HG03558 (cell line): Measurements from ENCODE around the gene PABPN1.

Experiments
- ATAC-seq: cut with Tn5 transposase; IDR thresholded peaks from one replicate; pipeline ENCODE4 v1.9.1; 2021; ENCODE audit warnings: moderate number of reproducible peaks; ENCODE audit not compliant: unreplicated experiment; ENCODE audit errors: extremely low read depth

The PABPN1 gene

DNA sequence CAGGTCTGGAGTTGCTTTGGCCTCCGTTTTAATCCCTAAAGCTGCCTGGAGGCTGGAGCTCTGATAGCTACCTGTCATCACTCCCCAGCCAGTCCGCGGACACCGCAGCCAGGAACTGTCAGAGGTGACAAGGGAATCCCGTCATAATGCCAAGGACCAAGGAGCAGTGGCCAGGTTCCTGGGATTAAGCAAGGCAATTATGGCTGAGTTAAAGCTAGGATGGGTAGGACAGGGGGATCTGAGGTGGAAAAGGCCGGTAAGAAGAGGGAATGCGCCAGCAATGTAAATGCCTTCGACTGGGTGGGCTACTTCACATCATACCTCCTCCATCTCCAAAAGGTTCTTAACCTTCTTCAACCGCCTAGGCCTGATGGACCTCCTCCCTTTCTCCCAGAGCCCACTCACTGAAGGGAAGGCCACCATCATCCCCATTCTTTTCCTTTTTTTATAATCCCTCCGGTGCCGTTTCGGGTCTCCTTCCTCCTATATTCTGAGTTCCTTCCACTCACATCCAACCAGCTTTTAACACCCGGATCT lies 20.5 kb upstream of the PABPN1 start:
- ATAC-seq: no peak

DNA sequence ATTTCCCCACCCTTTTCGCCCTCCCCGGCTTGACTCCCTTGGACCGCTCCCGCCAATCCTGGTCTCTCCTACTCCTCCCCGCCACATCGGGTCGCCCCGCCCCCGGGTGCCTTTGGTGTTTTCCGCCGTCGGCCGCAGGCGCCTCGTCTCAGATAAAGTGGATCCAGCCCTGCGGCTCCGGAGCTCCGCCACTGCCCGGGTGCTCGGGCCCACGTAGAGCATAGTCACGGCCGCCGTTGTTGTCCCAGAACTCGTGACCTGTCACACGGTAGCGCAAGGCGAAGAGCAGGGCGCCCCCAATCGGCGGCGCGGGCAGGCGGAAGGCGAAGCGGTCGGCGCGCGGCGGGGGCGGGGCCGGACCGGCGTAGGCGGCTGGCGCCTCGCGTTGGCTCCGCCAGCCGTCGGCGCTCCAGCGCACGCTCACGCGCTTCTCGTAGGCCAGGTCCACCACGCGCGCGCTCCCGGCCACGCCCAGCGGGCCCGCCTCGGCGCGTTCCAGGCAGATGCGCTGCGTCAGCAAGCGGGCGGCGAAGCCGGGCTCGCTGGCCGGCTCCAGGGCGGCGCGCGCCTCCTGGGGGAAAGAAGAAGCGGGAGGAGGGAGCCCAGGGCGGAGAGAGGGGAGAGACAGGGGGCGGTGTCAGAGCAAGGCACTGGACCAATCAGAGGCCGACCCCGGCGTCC lies 19.8 kb upstream of the PABPN1 start:
- peak; percentile 69 for ATAC-seq

DNA sequence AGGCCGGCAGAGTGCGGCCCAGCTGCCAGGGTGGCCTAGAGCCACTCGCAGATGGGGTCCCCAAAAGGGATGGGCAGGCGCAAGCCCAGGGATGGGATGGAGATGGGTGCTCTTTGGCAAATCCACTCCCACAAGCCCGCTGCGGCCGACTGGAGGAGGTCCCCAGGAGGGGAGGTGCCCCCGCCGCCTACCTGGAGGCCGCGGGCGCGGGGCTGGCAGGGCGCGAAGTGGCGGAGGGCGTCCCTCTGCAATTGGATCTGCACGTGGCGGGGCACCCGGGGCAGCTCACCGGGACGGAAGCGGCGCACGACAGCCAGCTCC lies 19.3 kb upstream of the PABPN1 start:
- ATAC-seq: no peak

DNA sequence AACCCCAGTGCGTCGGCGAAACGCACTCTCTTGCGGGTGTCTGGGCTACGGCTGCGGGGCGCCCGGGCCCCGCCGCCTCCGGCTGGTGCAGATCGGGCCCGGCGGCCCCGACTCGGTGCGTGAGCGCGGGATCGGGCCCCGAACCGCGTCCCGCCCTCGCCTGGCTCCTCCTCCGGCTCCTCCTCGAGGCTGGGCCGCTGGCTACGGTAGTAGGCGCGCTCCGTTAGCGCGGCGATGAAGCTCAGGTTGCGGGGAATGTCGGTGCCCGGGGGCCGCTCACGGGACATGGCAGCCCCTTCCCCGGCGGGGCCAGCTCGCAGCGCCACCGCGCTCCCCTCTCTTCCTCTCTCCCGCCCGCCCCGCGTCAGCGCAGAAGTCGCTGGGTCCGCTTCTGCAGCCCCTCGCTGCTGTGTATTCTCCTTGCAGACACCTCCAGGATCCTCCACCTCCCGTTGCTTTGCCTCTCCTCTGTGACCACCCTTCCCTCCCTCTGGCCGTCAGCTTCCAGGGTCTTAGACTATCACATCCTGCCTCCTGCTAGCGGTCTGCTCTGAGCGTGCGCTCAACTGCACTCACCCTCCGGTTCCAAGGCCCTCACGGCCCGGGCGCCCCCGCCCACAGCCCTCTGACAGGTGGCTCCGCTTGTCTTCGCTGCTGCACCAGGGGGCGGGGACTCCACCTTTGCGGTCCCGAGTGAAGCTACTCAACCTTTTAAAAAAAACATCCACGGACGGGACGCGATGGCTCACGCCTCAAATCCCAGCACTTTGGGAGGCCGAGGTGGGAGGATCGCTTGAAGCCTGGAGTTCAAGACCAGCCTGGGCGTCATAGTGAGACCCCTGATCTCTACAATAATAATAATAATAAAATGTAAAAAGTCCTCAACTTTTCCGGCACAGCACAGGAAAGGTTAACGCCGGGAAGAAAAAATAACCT lies 18.7 kb upstream of the PABPN1 start, which contains the start of gene PPP1R3E:
PPP1R3E (minus strand) TSS at position 570 of the 936 bp plus-strand sequence; CDS start at position 287, 283 bp downstream.
- peak; percentile 16 for ATAC-seq

DNA sequence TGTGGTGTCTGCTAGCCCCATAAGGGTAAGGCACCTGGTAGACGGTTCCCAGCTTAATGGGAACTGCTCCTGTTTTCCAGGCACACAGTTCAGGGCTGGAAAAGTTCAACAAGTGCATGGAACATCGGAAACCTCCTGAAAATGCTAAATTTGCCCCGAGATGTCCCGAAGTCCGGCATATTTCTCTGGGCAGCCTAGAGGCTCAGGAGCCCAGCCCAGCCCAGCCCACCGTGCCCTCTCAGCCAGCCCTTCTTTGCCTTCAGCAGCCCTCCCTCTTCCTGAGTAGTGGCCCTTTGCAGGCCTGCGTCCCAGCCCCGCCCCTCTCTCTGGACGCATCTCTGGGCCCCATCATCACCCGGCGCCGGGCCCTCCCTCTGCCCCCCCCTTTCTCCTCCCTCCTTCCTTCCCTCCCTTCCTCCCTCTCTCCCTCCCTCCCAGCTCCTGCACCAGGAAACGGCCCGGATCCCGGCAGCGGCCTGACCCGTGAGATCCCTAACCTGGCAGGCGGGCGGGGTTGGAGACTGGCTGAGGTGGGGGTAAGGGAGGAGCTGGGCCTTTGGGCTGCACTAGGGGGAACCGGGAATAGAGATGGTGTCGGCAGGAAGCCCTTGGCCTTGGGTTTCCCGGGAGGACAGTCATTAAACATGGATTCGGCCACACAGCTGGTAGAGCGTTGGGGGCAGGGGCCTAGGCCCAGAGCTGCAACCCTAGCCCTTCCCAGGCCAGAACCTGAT lies 14.7 kb upstream of the PABPN1 start, which contains the start of gene BCL2L2:
BCL2L2 (plus strand) TSS at position 422 of the 734 bp plus-strand sequence. CDS start 935 bp downstream, outside the sequence.
- no peak for ATAC-seq

DNA sequence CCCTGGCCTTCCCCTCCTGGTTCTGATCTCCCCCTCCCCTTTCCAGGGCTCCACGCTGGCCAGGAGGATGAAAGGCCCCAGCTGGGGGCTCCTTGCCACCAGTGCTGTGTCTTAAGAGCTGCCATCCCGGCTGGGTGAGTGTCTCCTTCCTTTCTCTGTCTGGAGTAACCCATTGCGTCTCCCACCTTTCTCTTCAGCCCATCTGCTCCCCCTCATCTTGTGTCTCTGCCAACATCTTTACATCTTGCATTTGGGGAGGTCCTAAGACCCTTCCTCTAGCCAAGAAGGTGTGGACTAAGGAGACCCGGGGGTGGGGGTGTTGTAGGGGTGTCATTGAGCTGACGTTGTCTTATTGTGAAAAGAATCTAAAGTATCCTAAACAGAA lies 14.1 kb upstream of the PABPN1 start:
- no peak for ATAC-seq

DNA sequence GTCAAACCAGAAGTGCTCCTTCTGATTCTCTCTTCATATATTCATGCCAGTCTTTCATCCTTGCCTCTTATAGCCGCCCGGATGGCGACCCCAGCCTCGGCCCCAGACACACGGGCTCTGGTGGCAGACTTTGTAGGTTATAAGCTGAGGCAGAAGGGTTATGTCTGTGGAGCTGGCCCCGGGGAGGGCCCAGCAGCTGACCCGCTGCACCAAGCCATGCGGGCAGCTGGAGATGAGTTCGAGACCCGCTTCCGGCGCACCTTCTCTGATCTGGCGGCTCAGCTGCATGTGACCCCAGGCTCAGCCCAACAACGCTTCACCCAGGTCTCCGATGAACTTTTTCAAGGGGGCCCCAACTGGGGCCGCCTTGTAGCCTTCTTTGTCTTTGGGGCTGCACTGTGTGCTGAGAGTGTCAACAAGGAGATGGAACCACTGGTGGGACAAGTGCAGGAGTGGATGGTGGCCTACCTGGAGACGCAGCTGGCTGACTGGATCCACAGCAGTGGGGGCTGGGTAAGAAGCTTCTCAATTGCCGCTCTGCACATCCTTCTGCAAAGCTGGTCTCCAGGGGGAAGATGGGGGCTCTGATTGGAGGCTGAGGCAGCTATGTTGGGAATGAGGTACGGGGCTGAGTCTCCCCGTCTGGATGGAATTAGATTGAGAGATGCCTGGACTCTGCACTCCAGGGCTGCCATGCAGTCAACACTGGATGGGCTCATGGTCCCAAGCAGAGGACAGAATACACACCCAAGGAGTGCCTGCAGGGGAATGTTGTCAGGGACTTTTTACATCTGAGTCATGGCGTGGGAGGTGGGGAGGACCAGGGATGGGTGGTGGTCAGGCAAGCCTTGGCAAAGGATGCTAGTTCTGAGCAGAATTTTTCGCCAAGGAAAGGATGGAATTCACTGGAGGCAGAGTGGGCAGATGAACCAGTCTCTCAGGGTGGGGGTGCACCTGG lies 13.3 kb upstream of the PABPN1 start:
- ATAC-seq: no peak

DNA sequence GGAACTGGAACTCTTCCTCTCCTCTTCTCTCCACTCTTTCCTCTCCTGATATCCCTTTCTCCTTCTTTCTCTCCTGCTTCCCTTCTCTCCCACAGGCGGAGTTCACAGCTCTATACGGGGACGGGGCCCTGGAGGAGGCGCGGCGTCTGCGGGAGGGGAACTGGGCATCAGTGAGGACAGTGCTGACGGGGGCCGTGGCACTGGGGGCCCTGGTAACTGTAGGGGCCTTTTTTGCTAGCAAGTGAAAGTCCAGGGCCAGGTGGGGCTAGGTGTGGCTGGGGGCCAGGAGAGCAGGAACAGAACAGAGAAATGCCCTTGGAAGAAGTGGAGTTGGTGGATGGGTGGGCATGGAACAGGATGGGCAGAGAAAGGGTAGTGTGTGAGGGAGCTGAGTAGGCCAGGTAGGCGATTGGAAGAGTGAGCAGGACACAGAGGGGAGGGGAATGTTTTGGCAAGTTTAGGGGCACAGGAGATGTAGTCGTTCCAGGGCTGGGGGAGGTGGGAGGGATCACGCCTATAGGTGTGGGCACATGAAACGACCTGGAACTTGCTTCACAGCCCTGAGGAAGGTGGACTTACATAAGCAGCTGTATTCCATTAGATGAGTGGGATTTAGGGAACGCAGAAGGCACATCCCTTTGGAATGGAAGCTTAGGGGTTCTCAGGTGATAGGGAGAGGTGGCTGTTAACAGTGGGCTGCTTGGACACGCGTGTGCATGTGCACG lies 12.4 kb upstream of the PABPN1 start:
- ATAC-seq: no peak

DNA sequence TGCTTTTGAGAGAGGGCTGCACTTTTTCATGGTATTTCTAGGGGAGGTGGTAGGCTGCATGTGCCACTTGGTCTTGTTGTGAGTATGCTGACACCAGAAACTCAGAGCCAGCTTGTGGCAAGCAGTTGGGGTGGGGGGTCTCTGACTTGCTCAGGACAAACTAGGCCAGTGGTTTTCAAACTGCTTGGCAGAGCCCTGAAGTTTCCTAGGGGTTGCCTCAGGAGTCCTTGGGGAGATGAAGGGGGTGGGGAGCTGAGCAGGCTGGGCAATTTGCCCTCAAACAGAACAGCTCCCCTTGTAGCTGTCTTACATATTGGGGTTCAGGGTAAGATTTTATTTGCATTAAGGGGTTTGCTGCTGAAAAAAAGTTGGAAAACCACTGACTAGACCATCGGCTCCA lies 10.7 kb upstream of the PABPN1 start:
- ATAC-seq: no peak

DNA sequence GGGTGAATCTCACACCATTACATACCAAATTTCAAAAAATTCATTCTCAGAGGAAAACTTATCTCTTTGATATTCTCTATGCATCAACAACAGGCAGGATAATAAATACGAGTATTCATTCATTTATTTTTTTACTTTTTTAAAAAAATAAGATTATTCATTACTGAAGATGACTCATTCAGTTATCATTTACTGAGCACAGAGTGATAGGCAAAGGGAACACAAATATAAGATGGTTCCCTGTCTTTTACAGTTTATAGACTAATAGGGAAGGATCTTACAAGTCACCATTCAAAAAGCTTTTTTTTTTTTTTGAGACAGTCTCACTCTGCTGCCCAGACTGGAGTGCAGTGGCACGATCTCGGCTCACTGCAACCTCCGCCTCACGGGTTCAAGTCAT lies 5.0 kb upstream of the PABPN1 start:
- ATAC-seq: no peak

DNA sequence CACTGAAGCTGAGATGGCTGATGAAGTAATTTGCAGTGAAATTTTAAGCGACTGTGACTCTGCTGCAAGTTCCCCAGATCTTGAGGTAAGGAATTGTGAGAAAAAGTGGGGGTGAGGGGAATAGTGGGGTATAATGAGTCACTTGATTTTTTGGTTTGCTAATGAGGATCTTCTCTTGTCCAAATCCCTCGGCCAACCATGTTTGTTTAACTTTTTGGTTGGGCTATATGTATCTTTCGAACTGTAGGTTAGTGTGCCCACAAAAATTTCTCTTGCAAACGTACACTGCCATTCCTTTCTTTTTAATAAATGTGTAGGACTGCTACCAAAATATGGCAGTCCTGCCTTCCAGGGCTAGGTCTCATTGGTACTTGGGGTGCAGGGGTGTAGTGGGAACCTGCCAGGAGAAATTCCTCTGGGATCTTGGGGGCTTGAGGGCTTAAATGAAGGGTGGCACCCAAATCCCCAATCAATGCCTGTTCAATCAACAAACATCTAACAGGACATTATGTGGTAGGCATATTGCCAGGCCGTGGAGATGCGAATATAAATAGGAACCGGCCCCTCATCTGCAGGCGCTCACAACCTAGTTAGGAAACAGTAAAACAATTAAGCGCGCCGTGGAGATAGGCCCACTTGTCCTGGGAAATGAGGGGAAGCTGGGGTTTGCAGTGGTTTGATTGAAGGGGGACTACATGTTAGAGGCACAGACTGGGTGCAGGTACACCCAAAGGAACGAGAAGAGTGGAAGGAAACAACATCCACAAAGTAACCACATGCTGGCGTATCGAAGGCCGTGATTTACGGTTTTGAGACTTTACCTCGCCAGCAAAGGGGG lies 1.3 kb upstream of the PABPN1 start:
- ATAC-seq: no peak

DNA sequence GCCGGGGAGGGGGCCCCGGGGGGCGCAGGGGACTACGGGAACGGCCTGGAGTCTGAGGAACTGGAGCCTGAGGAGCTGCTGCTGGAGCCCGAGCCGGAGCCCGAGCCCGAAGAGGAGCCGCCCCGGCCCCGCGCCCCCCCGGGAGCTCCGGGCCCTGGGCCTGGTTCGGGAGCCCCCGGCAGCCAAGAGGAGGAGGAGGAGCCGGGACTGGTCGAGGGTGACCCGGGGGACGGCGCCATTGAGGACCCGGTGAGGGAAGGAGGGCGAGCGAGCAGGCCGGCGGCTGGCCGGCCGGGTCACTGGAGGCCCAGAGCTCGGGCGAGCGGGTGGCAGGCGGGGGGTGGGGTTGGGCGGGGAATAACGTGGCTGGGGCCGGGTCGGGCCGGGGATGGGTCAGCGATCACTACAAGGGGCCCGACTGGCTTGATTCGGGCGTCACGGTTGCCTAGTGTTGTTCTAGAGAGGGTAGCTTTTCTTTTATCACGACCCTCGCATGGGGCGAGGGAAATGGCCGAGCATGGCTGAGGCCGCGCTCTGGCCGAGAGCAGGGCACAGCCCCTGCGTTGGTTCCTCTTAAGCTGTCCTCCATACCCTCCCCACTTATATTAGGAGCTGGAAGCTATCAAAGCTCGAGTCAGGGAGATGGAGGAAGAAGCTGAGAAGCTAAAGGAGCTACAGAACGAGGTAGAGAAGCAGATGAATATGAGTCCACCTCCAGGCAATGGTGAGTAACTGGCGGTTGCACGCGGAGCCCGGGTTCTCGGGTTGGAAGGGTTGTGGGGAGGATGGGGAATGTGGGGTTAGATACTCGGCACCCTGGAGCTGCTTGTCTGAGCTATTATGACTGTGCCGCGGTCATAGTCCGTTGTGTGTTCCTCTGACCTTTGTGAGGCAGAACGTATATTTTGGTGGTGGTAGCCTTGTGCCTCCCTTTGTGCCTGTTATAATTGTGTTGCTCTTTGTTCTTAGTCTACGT lies 603 bp downstream of the PABPN1 start:
- no peak for ATAC-seq

DNA sequence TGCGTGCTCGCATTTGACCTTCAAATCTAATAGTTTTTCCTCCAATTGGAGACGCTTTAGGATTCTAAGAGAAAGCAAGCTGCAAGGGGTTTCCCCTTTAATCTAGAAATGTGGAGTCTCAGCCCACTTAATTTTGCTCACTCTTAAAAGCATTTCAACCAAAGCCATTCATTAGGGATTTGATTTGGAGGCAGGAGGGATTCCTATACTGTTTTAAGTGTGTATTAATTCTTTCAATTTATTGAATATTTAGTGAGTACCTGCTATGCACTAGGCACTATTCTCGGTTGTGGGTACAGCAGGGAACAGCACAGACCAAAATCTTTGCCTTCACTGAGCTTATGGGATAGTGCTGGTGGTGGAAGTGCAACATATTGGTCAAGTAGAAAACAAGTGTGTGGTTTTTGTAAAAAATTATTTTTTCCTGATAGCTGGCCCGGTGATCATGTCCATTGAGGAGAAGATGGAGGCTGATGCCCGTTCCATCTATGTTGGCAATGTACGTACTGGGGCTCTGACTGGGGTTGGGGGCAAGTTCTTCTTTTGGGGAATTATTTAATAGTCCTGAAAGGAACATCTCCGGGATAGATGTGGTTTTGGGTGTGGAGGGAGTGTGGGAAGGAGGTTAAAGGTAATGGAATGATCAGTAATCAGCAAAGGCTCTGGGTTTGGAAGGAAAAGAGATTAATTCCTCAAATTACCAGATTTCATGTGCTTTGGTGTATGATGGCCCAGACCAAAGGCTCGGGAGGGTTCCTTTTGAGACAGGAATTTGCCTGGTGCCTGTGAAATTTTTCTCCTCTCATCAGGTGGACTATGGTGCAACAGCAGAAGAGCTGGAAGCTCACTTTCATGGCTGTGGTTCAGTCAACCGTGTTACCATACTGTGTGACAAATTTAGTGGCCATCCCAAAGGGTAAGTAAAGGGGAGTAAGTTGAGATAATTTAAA lies 1.6 kb downstream of the PABPN1 start:
- no peak for ATAC-seq

DNA sequence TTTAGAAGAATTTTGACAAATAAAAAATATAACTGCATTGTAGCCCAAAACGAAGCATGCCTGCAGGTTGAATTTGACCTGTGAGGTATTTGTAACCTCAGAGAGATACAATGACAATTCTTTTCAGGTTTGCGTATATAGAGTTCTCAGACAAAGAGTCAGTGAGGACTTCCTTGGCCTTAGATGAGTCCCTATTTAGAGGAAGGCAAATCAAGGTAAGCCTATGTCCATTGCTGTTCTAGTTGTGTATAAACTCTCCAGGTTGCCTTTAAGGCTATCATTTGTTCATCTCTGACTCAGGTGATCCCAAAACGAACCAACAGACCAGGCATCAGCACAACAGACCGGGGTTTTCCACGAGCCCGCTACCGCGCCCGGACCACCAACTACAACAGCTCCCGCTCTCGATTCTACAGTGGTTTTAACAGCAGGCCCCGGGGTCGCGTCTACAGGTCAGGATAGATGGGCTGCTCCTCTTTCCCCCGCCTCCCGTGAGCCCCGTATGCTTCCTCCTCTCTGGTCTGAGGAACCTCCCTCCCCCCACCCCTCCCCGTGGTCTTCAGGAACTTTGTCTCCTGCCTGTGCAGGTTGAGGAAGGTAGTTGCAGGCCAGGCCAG lies 2.7 kb downstream of the PABPN1 start:
- ATAC-seq: no peak

DNA sequence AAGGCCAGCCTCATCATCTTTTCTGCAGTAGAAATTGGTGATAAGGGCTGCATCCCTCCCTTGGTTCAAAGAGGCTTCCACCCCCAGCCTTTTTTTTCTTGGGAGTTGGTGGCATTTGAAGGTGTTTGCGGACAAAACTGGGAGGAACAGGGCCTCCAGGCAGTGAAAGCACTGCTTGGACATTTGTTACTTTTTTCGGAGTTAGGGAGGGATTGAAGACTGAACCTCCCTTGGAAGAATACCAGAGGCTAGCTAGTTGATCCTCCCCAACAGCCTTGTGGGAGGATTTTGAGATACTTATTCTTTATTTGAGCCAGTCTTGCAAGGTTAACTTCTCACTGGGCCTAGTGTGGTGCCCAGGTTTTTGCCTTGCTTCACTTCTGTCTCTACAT lies 3.2 kb downstream of the PABPN1 start:
- ATAC-seq: no peak
